Stromal cell of bone marrow (primary cell): ENCODE measurements around the gene TBL1Y.
"Not testable (repeated sequence)": the region's sequence is repeated elsewhere in the genome, so short reads cannot be mapped to it uniquely, and the experiment has no call there.

Experiments
- DNase-seq: peaks from one replicate; pipeline ENCODE4 v3.0.0-alpha.2; 2012; ENCODE audit warnings: low read depth

The TBL1Y gene

DNA sequence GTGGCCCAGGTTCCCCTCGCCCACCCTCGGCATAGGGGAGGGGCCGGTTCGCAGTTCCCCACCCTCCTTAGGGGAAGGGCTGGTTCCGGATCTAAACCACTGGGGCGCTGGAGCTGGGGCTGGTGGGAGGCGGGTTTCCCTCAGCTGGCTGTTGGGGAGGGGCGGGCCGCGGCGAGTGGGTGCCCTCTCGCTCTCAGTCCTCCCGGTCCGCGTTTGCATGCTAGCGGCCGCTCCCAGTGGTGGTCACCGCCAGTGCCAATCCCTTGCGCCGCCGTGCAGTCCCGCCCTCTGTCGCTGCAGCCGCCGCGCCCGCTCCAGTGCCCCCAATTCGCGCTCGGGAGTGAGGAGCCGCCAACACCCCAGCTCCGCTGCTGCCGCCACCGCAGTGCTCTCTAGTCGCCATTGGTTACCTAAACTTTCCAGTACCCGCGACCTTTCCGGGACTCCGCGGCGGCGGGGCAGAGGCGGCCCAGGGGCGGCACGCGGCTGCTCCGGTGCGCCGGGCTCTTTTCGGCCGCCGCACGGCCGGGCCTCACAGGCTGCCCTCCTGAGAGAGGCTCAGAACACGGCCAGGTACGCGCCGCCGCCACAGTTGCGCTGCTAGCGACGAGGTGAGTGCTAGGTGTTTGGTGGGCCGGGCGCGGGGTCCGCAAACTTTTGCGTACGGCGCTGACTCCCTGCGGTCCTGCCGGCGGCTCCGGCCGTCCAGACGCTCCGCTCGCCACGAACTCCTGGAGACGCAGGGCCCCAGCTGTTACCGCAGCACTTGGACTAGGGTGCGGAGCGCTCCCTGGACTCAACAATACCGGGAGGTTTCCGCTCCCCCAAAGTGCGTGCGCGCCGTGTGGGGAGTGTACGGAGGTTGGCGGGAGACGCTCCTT, at the start of gene TBL1Y:
TSS of gene TBL1Y (plus strand) at position 326 of the 881 bp plus-strand sequence. CDS start 114,388 bp downstream, outside the sequence.
- no peak for DNase-seq

DNA sequence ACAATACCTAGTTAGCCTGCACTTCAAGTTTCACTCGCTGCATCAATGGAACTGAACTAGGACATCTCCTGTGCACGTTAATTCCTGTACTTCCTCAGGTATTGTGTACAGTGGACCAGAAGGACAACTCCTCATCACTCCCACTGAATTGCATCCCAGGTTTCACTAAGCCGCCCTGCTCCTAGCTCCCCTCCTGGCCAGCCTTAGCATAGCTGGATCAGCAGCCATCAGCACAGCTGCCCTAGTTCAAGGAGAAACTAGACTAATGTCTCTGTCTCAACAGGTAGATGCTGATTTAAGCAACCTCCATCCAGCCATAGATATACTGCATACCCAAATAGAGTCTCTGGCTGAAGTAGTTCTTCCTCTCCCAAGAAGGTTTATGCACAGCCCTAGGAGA, 16.0 kb upstream of the TBL1Y start:
- no peak for DNase-seq

DNA sequence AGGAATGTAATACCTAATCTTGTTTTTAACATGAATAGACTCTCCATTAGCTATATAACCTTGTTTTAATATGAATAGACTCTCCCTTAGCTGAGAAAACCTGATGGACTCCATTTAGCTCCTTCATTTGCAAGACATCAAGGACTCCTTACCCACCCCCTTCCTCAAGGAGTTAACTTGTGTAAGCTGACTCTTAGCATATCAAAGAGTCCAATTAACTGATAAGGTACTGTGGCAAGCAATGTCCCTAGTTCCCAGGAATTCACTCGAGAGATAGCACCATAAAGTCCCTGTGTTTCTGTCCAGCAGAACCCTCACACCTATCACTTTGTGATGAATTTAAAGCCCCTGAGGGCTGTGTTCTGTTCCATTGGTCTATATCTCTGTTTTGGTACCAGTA, 15.3 kb upstream of the TBL1Y start:
- DNase-seq: no peak

DNA sequence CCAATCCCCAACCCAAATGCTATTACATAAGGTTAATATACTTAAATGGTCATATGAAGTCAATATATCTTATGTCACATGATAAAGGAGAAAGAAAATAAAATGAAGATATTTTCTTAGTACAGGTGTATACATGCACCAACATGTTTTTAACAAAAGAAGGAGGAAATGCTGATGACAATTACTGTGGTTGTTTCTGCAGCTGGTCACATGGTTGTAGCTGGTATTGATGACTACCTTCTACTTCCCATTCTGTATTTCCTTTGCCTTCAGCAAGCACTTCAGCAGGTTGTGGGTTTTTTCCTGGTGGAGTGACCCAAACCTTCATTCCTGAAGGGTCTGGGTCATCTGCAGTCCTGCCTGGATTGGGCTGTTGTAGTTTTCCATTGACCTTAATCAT, 8.4 kb upstream of the TBL1Y start:
- not testable (repeated sequence) for DNase-seq

DNA sequence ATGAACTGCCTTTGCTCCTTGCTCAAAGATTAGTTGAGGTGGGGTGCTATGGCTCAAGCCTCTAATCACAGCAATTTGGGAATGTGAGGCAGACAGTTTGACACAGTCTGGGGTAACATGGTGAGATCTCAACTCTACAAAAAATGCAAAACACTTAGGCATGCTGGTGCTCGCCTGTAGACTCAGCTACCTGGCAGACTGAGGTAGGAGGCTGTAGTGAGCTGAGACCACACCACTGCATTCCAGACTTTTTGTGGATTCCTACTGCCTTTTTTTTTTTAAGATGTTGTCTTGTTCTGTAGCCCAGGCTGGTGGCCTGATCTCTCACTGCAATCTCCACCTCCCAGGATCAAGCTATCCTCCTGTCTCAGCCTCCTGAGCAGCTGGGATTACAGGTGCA, 2.9 kb upstream of the TBL1Y start:
- no peak for DNase-seq

DNA sequence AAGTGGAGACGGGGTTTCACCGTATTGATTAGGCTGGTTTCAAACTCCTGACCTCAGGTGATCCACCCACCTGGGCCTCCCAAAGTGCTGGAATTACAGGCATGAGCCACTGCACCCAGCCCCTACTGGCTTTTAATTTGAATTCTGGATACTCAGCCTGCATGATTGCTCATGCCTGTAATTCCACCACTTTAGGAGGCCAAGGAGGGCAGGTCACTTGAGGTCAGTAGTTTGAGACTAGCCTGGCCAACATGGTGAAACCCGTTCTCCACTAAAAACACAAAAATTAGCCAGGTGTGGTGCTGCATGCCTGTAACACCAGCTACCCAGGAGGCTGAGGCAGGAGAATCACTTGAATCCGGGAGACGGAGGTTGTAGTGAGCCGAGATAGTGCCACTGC, 2.5 kb upstream of the TBL1Y start:
- DNase-seq: not testable (repeated sequence)

DNA sequence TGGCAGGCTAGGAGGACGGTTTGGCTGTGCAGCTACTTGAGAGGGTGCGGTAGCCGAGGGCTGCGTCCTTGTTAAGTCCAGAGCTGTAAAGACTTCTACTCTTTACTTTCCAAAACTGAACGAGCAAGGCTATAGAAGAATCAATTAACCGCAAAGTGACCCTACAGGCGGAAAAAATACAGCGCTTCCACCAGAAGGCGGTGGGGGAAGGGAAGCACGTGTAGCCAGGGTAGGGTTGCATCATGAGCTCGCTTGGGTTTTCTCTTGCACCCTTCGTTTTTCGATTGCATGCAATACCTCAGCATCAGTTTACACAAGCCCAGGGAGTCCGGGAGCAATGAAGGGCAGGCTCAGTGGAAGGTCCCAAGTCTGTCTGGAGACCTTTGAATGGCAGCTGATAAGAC, 1.4 kb upstream of the TBL1Y start:
- DNase-seq: no peak

DNA sequence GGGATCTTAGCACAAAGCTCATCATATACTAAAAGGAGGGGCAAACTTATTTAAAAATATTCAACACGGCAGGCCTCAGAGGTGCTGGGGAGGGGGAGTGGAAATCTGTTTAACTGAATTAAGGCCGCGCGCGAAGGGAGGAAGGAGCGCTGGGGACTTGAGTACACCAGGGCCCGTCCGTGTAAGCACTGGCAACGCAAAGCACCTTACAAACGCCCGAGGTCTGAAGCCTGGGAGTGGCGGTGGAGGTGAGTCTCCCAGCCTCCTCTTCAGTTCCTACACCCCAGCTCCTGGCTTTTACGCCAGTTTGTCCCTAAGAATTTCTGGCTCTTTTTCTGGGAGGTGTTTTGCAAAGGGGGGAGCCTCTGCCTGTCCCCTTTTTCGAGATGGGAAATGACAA, 641 bp upstream of the TBL1Y start:
- DNase-seq: no peak

DNA sequence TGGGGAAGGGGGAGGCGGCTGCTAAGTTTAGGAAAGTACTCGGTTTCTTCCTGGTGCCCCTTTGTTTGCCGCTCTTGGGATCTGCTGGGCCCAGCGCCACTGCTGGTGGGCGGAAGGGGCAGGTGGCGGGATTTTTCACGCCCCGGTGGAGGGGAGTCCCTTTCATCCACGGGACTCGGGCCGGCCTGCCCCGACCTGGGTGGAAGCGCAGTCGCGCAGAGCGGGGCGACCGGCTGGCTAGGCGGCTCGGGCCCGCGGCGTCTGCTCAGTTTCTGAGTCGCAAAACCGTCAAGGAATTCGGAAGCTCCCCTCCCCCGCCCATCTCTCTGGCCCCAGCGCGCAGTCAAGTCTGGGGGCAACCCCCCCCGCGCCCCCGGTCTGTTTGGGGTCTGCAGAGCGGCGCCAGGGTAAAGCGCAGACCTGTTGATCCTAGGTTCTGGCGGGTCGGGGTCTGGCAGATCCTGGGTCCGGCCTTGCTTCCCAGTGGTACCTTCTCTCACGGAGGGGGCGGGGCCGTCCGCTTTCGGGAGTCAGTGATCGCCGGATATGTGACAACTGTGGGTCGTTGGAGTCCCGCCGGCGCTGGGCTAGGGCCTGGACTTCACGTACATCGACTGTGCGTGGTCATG, 870 bp downstream of the TBL1Y start, which contains the start of gene AMELY:
TSS of gene AMELY (minus strand) at position 500 of the 629 bp plus-strand sequence. CDS start 39,144 bp downstream, outside the sequence.
- no peak for DNase-seq

DNA sequence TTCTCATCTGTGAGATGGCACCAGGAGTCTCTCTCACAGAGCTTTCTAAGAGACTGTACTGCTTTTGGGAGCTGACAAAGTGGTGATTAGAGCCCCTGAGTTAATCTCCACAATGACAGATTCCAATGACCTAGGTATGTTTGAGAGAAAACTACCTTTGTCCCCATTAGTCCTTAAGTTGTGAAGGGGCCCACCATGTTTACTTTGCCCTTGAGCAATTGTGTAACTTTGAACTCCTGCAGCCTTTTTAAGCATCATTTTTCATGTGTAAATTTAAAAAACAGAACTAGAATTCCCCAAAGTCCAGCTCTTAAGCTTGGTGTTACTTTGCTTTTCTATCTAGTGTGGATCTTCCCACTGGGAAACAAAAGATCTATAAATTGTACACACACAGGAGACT, 2.9 kb downstream of the TBL1Y start:
- DNase-seq: no peak

DNA sequence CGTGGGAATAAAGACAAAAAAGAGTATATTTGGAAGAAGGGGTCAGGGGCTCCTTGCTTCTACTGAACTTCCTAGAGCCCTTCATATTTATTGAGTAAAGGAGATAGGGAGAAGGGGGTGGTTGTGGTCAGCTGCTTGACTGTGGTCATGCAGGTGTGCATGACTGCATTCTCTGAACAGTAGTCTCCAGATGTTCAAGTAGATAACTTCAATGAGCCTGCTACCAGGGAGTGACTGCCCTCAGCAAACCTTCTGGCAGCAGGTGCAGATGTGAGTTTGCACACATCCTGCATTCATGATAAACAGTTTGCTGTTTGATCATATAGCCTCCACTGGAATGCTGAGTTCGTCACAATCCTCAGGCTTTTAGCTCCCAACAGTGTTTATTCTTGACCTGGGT, 10.6 kb downstream of the TBL1Y start:
- no peak for DNase-seq

DNA sequence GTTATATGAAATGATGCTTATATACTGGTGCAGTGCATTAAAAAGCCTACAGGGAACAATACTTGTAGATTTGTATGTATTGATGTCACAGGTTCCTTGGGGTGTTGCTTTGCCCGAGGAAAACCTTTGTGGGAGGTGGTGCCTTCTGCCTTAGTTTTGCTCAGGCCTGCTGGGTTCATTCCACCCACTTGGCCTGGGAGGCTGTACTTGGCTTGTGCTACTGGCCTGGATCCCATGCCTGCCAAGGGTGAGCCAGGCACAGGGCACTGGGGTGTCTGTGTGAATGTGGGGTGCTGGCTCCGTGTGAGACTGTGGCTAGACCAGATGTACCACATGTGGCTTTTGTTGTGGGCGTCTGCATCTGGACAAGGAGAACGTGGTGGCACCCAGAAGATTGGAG, 17.8 kb downstream of the TBL1Y start:
- DNase-seq: no peak

DNA sequence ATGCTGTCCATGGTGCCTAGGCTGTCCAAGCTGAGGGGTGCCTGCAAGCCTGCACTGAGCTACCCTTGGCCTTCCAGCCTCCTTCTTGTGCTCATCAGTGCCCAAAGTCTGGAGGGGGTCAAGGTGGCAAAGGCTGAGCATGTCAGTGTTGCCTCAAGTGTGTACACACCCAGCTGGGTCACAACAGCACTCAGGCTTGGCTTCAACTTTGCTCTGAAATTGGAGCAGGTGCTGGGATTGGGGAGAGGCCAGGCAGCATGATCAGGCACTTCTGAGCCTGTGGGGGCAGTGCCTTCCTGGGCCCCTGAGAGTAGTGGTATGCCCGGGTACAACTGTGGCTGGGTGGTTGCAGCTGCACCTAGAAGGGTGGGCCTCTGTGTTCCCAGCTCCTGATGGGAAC, 18.7 kb downstream of the TBL1Y start:
- DNase-seq: no peak

DNA sequence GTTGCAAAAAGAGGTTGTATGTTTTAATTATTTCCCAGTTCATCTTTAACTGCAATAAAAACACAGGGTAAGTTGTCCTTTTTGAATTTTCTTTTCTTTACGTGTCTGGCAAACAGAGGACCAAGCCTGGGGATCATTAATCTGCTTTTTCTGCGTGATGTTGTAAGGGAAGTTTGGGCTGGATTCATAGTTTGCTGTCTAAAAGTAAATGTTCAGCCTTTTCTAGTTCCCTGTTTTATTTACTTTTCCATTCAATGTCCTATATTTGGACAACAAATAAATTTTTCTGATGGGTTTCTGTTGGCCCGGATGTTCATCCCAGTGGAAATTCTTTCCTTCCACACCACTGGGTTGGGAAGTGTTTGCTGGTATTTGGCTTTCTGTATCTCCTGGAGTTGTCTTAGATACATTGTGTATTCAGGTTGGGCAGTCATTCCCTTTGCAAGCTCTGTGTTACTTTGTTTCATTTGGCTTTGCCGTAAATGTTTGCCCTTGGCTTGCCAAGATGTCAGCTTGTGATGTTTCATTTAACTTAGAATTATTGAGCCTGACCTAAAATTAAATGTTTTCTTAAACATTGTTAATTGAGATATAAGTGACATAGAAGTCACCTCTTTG, 21.4 kb downstream of the TBL1Y start:
- DNase-seq: no peak

DNA sequence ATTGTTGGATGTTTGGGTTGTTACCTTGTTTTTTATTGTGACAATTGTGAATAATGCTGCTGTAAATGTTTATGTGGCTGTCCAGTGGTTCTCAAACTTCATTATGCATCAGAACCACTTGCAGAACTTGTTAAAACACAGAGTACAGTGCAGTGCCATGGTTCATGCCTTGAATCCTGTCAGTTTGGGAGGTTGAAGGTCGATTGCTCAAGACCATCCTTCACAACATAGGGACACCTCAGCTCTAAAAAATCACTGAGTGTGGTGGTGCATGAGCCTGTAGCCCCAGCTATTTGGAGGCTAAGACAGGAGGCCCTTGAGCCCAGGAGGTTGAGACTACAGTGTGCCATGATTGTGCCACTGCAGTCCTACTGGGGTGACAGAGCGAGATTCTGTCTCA, 25.0 kb downstream of the TBL1Y start:
- no peak for DNase-seq

DNA sequence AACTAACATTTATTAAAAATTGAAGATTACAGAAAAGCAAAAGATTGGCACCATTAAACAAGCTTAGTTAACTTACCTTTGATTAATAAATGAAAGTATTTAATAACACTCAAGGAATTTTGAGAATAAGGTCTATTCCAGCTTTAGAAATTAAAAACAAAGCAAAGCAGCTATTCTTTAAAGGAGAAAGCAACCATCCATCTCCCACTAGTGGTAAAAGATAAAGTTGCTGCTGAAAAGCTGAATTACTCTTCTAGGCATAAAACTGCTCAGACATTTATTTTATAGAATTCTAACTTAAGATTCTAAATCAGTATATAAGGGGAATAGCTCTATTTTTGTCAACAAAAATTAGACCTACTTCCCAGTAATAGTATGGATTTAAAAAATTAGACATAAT, 37.2 kb downstream of the TBL1Y start:
- no peak for DNase-seq

DNA sequence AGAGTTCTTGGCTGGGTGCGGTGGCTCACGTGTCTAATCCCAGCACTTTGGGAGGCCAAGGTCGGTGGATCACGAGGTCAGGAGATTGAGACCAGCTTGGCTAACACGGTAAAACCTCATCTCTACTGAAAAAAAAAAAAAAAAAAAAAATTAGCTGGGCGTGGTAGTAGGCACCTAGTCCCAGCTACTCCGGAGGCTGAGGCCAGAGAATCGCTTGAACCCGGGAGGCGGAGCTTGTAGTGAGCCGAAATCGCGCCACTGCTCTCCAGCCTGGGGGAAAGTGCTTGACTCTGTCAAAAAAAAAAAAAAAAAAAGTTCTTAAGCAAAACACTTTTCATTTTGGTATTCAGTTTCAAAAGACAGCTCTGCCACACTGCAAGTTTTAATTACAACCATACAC, 37.9 kb downstream of the TBL1Y start:
- DNase-seq: no peak

DNA sequence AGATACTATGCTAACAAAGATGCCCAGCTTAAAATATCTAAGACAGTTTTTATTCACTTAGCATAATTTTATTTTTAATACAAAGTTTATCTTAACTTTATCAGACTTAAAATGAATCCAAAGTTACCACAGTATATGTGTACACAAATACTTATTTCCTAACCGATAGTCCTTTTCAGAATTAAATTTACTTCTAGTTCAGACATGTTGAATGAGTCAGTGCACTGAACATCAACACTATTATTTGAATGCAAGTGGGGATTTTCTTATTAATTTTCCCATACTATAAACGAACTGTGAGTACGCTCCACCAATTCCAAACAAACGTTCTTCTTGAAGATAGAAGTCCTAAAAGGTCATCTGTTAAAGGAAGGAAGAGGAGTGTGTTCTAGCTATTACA, 39.5 kb downstream of the TBL1Y start:
- DNase-seq: no peak

DNA sequence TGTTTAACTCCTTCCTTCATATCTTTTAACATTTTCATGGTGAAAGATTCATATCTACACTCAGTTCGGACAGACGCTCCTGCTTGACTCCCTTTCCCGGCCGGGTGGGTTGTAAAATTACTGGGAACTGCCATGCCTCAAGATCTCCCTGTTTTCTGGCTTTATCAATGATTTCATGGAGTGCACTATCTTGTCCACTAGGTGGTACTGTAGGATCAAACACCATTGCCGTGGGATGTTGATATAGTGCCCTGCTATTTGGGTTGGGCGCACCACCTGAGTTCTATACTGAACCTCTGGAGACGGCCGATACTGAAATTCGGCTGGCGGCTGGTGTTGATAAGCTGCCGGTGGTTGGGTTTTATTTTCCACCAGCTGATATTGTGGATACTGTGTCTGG, 54.2 kb downstream of the TBL1Y start:
- peak; percentile 0 for DNase-seq

DNA sequence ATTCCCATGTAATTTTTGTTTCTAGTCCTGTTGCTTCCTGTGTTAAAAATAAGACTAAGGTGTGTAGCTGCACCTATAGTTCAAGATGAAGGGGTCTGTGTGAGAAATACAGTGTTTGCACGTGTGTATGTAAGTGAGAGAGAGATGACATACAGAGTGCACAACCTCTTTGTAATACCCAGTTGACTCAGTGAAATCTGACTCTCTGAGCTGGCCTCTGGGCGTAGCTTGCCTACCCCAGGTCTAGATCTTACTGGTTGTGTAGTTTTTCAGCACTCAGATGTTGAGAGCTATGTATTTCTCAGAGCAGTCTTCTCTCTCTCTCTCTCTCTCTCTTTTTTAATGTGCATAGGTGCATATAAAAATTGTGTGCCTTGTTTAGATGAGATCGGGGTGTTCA, 56.0 kb downstream of the TBL1Y start:
- peak; percentile 7 for DNase-seq

DNA sequence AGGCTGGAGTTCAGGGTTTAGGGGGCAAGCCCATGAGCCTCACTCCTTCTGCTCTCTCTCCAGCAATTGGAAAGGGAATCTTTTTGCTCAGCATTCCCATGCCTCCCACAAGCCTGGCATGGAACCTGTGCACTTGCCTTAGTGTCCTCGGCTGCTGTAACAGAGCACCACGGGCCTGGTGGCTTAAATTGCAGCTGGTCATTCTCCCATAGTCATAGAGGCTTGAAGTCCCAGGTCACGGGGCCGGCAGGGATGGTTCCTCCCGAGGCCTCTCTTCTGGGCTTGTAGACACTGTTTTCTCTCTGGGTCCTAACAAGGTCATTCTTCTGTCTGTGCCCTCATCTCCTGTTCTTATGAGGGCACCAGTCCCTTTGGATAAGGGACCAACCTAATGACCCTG, 57.2 kb downstream of the TBL1Y start:
- DNase-seq: no peak

DNA sequence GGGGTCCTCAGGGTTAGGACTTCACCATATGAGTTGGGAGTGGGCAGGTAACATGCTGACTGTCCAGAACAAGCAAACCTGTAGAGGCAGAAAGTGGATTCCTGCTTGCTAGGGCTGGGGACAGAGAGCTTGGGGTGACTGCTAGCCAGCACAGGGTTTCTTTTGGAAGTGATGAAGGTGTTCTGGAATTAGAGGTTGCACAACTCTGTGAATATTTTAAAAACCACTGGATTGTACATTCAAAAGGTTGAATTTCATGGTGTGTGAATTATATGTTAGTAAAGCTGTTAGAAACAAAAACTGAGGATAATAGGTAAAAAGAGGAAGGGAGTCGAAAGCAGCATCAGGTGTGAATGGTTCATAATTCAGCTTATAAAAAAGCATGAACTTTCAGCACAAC, 57.7 kb downstream of the TBL1Y start:
- DNase-seq: no peak

DNA sequence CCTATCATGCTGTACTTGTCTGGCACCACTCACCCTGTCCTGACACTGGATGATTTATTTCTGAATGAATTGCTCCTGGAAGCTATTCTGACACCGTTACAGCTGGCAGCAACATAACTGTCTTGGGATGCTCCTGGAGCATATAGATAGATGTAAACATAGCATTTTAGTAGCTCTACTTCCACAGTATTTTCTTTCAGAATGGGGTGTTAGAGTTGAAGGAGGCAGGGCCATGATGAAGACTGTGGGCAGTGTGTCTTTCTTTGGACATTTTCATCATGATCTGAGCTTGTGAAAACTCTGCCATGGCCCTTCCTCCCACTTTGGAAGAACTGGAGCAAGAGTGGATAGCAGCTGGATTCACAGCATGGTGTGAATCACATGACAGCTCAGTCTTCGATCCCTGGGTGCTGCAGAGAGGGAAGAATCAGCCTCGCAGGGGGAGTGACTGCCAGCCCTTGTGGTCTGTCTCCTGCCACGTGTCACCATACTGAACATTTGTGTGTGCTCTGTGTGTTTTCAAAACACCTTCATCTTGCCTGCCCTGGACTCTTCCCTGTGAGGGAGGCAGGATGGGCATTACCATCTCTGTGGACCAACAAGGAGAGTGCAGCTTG, 61.9 kb downstream of the TBL1Y start:
- DNase-seq: no peak
